ENCODE results near the gene BTBD9.

DNA sequence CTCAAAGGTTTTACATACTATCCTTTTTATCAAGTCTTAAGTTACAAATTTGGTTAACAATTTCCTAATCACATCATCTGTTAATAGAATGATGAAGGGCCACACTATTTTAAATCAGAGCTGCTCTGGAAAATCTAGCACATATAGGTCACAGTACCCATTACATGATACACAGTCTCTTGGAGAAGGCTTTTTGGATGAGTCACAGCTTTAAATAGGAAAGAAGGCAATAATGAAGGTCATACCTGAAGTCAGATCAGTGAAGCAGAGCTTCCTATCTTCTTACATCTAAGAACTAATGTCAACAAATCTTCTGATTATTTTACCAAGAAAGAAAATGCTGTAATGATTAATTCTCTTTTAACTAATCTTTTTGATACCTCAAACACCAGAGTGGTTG lies 248.5 kb downstream of the BTBD9 start:
- TF ChIP-seq, protein P1, sequence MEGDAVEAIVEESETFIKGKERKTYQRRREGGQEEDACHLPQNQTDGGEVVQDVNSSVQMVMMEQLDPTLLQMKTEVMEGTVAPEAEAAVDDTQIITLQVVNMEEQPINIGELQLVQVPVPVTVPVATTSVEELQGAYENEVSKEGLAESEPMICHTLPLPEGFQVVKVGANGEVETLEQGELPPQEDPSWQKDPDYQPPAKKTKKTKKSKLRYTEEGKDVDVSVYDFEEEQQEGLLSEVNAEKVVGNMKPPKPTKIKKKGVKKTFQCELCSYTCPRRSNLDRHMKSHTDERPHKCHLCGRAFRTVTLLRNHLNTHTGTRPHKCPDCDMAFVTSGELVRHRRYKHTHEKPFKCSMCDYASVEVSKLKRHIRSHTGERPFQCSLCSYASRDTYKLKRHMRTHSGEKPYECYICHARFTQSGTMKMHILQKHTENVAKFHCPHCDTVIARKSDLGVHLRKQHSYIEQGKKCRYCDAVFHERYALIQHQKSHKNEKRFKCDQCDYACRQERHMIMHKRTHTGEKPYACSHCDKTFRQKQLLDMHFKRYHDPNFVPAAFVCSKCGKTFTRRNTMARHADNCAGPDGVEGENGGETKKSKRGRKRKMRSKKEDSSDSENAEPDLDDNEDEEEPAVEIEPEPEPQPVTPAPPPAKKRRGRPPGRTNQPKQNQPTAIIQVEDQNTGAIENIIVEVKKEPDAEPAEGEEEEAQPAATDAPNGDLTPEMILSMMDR (IDR thresholded peaks at IDR 0.05; ENCODE audit: low read depth, low read length, poor library complexity, severe bottlenecking), result no peak
- TF ChIP-seq EZH2phosphoT487 (IDR thresholded peaks at IDR 0.05; ENCODE audit: borderline replicate concordance, low read length), result no peak

All from DOHH2 (cell line).